ENCODE results near the gene ACOXL. TPM values are rescaled to one million over a fixed set of nuclear protein-coding genes. Genes with fewer than 3 reads are reported as not detected.

Gene ACOXL
- total RNA-seq, 2 donors from 2014 or later = 0.52 TPM; not detected in 1

DNA sequence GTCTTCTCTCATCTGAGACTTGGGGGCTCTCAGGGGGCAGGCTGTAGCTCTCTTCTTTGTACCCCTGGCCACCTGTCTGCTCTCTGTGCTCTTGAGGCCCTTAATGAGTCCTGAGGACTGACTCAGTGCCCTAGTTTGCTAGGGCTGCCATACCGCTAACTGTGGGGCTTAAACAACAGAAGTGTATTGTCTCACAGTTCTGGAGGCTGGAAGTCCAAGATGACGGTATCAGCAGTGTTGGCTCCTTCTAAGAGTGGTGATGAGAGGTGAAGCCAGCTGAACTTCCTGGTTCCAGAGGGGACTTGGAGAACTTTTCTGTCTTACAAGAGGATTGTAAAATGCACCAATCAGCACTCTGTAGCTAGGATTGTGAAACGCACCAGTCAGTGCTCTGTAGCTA lies 67.0 kb downstream of the ACOXL start:
- WGBS, 2 donors = 76 to 93% methylated on average over 3 of the region's 3 CpGs
- peaks cover 0 to 4% (median 0%) of the 10 kb centered on the region in 3 donors for H3K9me3 ChIP-seq
- ATAC-seq (no peak), DNase-seq (no peak)
- TF ChIP-seq, protein P1, sequence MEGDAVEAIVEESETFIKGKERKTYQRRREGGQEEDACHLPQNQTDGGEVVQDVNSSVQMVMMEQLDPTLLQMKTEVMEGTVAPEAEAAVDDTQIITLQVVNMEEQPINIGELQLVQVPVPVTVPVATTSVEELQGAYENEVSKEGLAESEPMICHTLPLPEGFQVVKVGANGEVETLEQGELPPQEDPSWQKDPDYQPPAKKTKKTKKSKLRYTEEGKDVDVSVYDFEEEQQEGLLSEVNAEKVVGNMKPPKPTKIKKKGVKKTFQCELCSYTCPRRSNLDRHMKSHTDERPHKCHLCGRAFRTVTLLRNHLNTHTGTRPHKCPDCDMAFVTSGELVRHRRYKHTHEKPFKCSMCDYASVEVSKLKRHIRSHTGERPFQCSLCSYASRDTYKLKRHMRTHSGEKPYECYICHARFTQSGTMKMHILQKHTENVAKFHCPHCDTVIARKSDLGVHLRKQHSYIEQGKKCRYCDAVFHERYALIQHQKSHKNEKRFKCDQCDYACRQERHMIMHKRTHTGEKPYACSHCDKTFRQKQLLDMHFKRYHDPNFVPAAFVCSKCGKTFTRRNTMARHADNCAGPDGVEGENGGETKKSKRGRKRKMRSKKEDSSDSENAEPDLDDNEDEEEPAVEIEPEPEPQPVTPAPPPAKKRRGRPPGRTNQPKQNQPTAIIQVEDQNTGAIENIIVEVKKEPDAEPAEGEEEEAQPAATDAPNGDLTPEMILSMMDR (IDR thresholded peaks at IDR 0.05) = no peak
- no peak for TF ChIP-seq POLR2A (IDR thresholded peaks at IDR 0.05)
- no peak overlapping the region for H3K27ac ChIP-seq
- no peak overlapping the region for H3K4me3 ChIP-seq
- intact Hi-C loops (cut with DNase I) = no loop called here
- H3K36me3 ChIP-seq (replicated peaks in 1 of 2; ENCODE audit: insufficient read depth in 1 of 2, low read depth in 2 of 2) = no peaks in the 10 kb centered on the region
- H3K27me3 ChIP-seq = peaks cover 0 to 15% of the 10 kb centered on the region in 2 donors
- peaks cover 9% of the 10 kb centered on the region for H3K4me1 ChIP-seq

DNA sequence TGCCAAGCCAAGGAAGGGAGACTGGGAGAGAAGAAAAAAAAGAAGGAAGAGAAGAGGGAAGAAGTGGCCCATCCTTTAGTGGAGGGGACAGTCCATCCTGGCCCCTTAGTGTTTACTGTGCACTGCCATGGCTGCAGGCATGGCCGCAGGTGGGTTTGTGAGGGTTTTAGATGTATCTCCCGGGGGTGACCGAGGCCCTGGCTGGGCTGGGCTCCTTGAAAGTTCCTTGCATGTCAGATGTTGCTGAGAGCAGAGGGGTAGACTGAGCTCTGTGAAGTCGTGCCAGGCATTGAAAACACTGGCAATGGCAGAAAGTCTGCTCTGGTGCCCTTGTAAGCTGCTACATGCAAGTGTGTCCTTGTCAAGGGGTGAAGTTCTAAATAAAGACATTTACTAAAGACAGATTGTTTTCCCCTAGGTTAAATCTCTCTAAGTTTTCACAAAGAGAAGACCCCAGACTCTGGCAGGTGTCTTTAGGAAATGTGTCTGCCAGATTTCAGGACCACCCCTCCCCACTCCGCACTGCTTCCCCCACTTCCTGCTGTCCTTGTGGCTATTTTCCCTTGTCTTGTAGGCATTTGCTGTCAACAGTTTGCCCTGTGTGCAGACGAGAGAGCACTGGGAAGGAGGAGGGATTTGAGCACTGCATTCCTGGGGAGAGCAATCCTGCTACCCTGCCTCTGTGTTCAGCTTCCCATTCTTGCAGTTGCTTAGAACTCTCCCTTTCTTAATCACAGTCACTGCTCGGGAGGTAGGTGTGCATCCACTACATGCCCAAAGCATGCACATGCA lies 68.4 kb downstream of the ACOXL start:
- H3K4me1 ChIP-seq = peaks cover 9% of the 10 kb centered on the region
- DNase-seq (no peak), ATAC-seq (no peak)
- peaks cover 0 to 15% of the 10 kb centered on the region in 2 donors for H3K27me3 ChIP-seq
- H3K4me3 ChIP-seq = no peak overlapping the region
- 59 to 61% methylated on average over 7 of the region's 7 CpGs for WGBS, 2 donors
- peaks cover 0 to 6% (median 0%) of the 10 kb centered on the region in 3 donors for H3K9me3 ChIP-seq
- no peak for TF ChIP-seq POLR2A (IDR thresholded peaks at IDR 0.05)
- H3K27ac ChIP-seq = no peak overlapping the region
- H3K36me3 ChIP-seq (replicated peaks in 1 of 2; ENCODE audit: insufficient read depth in 1 of 2, low read depth in 2 of 2) = no peaks in the 10 kb centered on the region
- intact Hi-C loops (cut with DNase I) = no loop called here

DNA sequence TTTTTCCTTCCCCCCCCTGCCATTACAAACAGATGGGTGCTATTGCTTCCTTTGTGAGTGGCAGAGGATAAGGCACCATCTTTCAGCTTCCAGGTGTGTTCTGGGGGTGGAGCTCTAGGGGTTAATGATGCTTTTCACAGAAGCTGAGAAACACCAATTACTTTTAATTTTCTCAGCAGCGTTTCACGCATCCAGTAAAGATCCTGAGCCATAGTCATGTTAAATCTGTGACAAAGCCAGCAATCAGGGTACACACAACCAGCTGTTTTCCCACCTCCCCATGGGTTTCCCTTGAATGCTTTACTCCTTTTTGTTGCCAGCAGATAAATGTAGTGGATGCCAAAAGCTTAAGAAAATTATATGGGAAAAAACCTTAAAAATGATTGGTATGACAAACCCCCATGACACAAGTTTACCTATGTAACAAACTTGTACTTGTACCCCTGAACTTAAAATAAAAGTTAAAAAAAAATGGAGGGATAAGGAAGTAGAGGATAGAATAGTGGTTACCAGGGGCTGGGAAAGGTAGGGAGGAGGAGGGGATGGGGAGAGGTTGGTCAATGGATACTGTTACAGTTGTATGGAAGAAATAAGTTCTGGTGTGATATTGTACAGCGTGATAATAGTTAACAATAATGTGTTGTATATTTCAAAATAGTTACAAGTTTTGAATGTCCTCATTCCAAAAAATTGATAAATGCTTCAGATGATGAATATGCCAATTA lies 70.0 kb downstream of the ACOXL start:
- no peak for DNase-seq
- Histone ChIP-seq H3K36me3 (replicated peaks in 1 of 2; ENCODE audit: insufficient read depth in 1 of 2, low read depth in 2 of 2) (no peaks in the 10 kb centered on the region), H3K4me3 (no peak overlapping the region), H3K27ac (no peak overlapping the region), H3K27me3 (peaks cover 0 to 15% of the 10 kb centered on the region in 2 donors), H3K4me1 (no peaks in the 10 kb centered on the region), H3K9me3 (peaks cover 0 to 6% (median 0%) of the 10 kb centered on the region in 3 donors)
- no peak for ATAC-seq
- TF ChIP-seq POLR2A (IDR thresholded peaks at IDR 0.05) = no peak
- TF ChIP-seq, protein P1 (IDR thresholded peaks at IDR 0.05) = no peak
- intact Hi-C loops (cut with DNase I) = no loop called here
- 57 to 62% methylated on average over 3 of the region's 3 CpGs for WGBS, 2 donors

DNA sequence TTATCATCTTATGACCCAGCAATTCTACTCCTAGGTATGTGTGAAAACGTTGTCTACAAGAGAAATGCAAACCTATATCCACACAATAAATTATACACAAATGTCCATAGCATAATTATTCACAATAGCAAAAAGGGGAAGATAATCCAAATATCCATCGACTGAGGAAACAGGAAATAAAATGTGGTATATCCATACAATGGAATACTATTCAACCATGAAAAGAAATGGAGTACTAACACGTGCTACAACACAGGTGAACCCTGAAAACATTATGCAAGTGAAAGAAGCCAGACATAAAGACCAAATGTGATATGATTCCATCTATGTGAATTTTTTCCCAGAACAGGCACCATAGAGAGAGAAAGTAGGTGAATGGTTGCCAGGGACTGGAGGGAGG lies 72.1 kb downstream of the ACOXL start:
- no peak overlapping the region for H3K27ac ChIP-seq
- intact Hi-C loops (cut with DNase I) = no loop called here

DNA sequence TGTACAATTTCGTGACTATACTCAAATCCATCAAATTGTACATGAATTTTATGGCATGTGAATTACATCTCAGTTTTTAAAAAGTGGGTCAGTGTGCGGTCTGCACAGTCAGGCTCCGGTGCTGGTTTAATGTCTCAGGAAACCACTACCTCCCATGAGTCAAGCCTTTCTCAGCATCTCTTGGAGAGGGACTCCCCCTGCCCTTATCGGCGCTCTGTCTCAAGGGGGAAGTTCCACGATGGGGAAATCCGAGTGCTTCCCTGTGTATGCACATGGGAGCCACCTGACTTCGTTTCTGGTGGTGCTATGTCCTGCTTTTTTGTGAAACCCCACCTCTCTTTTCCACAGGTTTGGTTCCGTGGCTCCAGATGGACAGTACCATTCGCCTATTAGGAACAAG lies 72.5 kb downstream of the ACOXL start:
- no peak for TF ChIP-seq POLR2A (IDR thresholded peaks at IDR 0.05)
- TF ChIP-seq, protein P1 (IDR thresholded peaks at IDR 0.05) = no peak
- WGBS, 2 donors = 58 to 80% methylated on average over 10 of the region's 10 CpGs
- intact Hi-C loops (cut with DNase I) = no loop called here
- no peak for DNase-seq
- Histone ChIP-seq H3K4me1 (no peaks in the 10 kb centered on the region), H3K36me3 (replicated peaks in 1 of 2; ENCODE audit: insufficient read depth in 1 of 2, low read depth in 2 of 2) (no peaks in the 10 kb centered on the region), H3K27me3 (peaks cover 0 to 7% of the 10 kb centered on the region in 2 donors), H3K9me3 (peaks cover 0 to 6% (median 0%) of the 10 kb centered on the region in 3 donors), H3K4me3 (no peak overlapping the region), H3K27ac (no peak overlapping the region)
- no peak for ATAC-seq

More for the DNA sequence above, 72.1 kb downstream of the ACOXL start:
- TF ChIP-seq POLR2A (IDR thresholded peaks at IDR 0.05) = no peak
- TF ChIP-seq, protein P1 (IDR thresholded peaks at IDR 0.05) = no peak
- Histone ChIP-seq H3K36me3 (replicated peaks in 1 of 2; ENCODE audit: insufficient read depth in 1 of 2, low read depth in 2 of 2) (no peaks in the 10 kb centered on the region), H3K9me3 (peaks cover 0 to 6% (median 0%) of the 10 kb centered on the region in 3 donors), H3K27me3 (peaks cover 0 to 12% of the 10 kb centered on the region in 2 donors), H3K4me1 (no peaks in the 10 kb centered on the region), H3K4me3 (no peak overlapping the region)
- DNase-seq (no peak), ATAC-seq (no peak)
- WGBS, 2 donors = 68 to 74% methylated on average over 3 of the region's 3 CpGs

All from body of pancreas (tissue), 4 donors.